Esophagus mucosa (tissue), 1 donor: Measurements from ENCODE around the gene SCN8A. TPM values are rescaled to one million over a fixed set of nuclear protein-coding genes. Genes with fewer than 3 reads are reported as not detected.
"Not testable (repeated sequence)": the region's sequence is repeated elsewhere in the genome, so short reads cannot be mapped to it uniquely, and the experiment has no call there.

ENCODE experiments used
- ATAC-seq: fragments of 200-7000 bp; cut with Tn5 transposase; one replicate; pipeline ENCODE4 v1.9.1; 2020
- total RNA-seq: library from RNA; stranded (reverse); gene quantifications from one replicate; pipeline ENCODE4 v1.2.4, GENCODE V29; 2023
- donor health status: DM: yes; HTN: yes; CAD: no.

Gene SCN8A
- total RNA-seq, result 0.68 TPM

DNA sequence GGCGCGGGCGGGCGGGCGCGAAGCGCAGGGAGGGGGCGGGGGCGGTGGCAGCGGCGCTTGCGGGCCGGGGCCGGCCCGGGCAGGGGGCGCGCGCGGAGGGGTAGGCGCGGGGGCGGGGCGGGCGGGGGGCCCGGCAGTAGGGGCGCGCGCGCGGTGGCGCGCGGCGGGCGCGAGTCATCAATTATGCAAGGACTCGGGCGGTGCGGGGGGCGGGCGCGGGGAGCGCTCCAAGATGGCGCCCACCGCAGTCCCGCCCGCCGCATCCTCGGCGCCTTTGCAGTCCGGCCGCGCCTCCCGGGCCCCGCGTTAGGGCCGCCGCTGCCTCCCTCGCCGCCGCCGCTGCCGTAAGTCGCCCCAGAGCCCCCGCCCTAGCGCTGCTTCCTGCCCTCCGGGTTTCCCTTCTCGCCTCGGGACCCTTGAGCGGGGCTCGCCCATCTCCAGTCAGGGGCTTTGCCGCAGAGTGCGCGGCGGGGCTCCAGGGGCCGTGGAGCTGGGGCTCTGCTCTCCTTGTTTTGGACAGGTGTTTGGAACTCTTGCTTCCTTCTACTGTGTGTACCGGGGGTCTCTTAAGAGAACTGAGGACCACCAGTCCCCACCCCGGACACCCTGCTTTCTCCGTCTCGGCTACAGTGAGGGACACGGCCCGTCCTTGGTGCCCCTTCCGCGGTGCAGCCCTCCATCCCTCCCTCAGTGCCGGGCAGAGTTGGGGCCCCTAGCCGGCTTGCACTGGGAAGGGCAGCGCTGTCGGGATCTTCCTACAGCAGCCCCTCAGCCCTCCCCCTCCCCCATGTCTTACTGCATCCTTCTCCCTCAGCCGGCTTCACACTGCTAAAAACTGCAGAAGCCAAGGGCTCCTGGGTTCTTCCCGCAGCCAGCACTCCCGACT is at the start of gene SCN8A:
Gene SCN8A (plus strand): TSS at position 218 of the 886 bp plus-strand sequence. CDS start 71,585 bp downstream, outside the sequence.
- peak; percentile 41 for ATAC-seq

DNA sequence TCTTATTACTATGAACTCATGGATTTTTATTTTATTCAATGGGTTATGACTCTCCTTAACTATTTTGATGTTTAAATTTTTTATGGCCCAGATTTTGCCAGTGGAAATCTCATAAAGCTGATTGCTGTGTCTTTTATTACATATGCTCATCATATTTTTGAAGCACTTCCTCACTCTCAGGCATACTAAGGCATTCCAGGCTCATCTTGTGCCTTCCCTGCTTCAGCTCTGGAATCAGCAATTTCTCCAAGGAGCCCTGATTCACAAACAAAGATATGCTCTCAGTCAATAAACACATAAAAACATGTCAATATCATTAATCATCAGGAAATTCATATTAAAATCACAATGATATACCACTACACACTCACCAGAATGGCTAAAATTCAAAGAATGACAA is 44.9 kb upstream of the SCN8A start:
- ATAC-seq, result no peak

DNA sequence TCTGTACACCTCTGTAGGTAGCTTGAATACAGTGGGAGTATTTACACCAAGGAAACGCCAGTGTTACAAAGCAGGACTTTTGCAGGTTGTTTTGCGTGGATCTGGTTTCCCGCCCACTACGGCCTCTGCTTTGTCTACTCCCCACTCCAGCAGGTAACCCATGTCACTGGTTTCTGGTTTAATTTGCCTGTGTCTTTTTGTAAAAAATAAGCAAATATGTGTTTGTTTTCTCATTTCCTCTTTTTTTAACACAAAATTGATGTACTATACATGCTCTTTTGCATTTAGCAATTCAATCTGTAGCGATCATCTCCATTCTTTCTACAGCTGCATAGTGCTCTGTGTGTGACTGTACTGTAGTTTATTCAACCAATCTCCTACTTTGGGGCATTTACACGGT is 43.4 kb upstream of the SCN8A start:
- no peak for ATAC-seq

DNA sequence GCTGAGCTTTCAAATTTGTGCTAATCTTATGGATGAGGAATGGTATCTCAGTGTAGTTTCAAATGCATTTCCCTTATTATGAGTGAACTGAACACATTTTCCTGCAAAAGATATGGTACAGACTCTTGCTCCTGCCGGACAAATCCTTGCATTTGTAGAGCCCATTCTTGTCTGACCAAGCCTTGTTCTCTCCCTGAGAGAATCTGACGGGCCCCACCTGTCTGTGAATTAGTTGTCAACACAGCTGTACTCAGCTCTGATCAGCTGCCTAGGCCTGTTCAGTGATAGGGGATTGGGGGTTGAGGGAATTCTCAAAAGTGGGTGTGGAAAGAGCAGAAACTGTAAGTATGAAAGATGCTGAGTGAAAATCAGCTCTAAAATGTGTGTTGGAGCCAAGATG is 42.8 kb upstream of the SCN8A start:
- no peak for ATAC-seq

DNA sequence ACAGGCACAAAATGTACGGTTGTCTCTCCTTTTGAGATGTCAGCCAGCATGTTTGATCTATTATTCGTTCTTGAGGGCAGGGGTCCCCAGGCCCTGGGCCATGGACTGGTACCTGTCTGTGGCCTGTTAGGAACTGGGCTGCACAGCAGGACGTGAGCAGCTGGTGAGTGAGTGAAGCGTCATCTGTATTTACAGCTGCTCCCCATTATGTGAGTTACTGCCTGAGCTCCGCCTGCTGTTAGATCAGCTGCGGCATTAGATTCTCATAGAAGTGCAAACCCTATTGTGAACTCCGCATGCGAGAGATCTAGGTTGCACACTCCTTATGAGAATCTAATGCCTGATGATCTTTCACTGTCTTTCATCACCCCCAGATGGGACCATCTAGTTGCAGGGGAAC is 41.4 kb upstream of the SCN8A start:
- ATAC-seq, result no peak

DNA sequence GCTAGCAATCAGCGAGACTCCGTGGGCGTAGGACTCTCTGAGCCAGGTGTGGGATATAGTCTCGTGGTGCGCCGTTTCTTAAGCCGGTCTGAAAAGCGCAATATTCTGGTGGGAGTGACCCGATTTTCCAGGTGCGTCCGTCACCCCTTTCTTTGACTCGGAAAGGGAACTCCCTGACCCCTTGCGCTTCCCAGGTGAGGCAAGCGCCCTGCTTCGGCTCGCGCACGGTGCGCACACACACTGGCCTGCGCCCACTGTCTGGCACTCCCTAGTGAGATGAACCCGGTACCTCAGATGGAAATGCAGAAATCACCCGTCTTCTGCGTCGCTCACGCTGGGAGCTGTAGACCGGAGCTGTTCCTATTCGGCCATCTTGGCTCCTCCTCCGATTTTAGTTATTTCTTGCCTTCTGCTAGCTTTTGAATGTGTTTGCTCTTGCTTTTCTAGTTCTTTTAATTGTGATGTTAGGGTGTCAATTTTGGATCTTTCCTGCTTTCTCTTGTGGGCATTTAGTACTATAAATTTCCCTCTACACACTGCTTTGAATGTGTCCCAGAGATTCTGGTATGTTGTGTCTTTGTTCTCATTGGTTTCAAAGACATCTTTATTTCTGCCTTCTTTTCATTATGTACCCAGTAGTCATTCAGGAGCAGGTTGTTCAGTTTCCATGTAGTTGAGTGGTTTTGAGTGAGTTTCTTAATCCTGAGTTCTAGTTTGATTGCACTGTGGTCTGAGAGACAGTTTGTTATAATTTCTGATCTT is 22.6 kb upstream of the SCN8A start:
- not testable (repeated sequence) for ATAC-seq

DNA sequence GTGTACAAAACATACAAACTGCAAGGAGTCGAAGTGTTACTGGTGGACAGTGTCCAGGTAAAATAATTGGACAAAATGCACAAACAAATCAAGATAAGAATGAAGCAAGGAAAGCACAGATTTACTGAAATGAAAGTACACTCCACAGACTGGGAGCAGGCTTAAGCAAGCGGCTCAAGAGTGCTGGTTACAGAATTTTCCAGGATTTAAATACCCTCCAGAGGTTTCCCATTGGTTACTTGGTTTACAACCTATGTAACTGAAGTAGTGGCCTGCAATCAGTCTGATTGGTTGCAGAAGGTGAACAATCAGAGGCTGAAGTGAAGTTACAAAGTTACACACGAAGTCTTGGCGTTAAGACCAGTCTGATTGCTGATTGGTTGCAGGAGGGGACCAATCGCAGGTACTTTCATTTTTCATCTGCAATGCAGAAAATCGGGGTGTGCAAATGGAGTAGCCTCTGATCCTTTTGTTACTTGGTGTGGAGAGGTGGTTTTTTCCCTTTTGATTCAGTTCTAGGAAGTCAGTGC is 11.6 kb upstream of the SCN8A start:
- ATAC-seq, result no peak

DNA sequence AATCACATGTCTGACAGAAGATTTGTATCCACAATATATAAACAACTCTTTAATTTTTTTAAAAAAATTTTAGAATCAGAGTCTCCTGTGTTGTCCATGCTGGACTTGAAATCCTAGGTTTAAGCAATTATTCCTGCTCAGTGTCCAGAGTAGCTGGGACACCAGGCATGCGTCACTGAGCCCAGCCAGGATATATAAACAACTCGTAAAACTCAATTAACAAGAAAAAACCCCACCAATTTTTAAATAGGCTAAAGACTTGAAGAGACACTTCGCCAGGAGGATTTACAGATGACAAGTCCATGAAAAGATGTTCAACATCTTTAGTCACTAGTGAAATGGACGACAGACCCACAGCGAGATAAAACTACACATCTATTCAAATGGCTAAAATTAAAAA is 2.0 kb upstream of the SCN8A start:
- ATAC-seq, result no peak

DNA sequence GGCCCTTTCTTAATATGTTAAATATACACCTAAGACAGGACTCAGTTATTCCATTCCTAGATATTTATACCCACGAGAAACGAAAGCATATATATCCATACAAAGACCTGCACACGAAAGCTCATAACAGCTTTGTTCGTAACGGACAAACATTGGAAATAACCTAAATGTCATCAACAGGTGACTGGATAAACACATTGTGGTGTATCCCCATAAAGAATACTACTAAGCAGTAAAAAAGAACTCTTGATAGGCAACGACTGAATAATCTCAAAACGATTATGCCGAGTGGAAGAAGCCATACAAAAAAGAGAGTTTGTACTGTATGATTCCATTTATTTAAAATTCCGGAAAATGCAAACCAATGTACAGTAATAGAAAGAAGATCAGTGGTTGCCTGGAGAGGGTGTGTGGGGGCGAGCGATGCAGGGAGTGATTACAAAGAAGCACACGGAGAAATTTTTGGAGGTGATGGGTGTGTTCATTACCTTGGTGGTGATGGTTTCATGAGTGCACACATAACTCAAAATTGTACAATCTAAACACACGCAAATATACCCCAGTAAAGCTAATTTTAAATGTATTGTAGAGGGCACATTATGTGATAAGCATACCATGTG is 1.4 kb upstream of the SCN8A start:
- no peak for ATAC-seq

DNA sequence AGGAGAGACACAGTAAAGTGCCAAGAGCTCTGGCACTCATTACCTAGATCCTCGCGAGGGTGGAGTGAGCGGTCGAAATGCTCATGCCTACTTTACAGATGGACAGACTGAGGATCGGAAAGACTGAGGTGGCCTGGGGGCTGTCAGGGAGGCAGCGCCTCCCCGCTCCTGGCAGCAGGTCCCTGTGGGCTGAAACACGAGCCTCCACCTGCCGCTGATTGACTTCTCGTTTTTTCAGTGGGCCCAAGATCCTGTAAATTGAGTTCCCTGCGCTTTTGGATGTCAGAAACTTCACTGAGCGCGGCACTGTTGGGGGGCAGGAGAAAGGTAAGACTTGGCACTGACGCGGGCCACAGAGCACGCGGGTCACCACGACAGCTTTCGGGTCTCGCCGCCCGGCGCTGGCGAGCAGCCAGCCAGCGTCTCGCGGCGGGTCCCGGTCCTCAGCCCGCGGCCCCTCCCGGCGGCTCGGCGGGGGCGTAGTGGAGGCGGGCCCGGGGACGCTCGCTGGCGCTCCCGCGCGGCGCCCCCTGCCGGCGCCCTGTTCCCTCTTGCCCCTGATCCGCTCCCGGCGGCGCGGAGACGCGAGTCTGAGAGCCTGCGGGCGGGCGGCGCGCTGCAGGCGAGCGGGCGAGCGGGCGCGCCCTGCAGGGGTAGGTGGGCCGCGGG is 552 bp upstream of the SCN8A start:
- peak; percentile 64 for ATAC-seq

DNA sequence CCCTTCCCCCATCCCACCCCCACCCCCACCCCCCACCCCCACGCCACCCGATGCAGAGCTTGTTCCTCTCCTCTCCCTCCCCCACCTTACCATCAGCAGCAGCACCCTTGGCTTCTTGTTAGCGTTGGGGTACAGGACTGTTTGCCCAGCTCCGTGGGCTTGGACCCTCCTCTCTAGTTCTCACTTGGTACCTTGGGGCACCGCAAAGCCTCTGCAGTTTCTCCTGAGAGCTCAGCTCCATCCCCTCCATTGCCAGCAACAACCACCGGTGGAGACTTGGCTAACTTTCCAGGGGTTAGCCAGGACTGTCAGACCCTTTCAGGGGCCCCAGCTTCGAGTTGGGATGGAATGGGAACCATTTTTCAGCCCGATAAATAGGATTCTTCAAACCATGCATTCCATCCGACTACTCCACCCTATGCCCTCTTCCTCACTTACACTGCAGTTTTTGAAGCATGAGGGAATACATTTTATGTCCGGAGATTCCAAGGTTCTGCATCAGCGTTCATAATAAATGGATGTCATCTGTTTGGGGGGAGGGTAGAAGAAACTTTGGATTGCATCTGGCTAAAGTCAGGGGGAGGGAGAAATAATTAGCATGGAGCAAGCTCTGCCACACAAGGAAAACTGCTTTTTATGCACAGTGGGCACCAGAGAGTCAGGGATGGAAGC is 1.1 kb downstream of the SCN8A start:
- no peak for ATAC-seq

DNA sequence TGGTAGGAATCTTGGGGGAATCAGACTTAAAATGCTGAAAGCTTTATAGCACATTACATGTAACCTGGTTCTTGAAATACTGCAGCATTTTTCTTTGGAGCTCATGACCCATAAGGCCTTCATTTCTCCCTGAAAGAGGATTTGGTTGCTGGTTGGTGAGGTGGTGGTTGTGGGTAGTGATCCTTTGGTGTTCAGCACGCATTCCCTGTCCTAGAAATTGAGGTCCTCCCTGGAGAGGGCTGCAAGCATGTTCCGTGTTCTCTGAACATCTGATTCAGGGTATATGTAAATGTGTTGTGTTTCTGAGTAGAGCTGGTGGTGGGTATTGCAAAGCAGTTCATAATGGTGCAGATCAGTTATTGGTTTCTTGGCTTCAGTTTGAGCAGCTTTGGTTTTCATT is 2.0 kb downstream of the SCN8A start:
- ATAC-seq, result no peak

DNA sequence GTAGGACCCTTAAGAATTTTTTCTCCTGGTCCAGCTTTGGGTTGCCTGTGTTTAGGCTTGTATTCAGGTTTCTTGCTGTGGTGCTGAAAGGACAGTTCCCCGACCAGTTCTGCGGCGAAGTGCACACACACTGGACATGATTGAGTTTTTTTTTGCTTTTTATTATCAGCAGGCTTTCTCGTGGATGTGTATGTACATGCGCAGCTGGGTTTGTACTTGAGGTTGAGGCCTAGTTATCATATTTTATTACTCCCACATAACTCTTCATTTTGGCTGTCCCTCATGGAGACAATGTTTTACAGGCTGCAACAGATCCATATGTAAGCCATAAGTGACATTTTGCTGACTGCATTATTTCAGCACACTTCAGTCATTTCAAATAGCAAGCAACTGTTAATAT is 2.5 kb downstream of the SCN8A start:
- no peak for ATAC-seq

DNA sequence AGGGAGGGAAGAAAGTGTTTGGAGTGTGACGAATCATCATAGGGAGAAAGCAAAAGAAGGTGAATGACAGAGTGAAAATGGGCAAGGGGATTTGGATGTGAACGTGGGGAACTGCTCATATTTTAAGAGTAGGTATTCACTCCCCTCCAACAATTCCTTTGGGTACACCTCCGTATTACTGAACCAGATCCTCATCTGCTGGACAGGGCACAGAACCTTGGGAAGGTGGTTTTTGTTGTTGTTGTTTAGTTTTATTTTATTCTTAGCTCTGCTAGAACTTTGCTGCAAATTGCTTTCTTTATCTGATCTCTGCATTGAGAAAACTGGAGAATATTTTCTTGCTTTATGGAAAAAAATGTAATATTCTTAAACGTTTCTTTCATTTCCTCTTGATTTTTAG is 7.1 kb downstream of the SCN8A start:
- ATAC-seq, result no peak

DNA sequence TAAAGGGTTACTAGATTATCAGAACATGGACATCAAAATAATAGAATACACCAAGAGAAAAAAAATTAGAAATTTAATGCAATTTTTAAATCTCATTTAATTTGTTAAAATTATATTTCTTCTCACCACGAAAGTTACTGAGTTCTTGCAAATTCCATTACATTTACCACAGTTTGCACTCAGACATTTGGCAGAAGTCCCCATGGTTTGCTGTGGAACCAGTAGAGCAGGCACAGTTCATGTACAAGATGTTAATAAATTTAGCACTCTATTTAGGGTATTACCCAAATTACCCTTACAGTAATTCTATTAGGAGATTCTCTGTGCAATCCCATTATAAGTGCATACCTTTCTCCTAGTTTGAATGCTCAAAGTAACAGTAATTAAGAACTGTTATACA is 9.7 kb downstream of the SCN8A start:
- no peak for ATAC-seq

DNA sequence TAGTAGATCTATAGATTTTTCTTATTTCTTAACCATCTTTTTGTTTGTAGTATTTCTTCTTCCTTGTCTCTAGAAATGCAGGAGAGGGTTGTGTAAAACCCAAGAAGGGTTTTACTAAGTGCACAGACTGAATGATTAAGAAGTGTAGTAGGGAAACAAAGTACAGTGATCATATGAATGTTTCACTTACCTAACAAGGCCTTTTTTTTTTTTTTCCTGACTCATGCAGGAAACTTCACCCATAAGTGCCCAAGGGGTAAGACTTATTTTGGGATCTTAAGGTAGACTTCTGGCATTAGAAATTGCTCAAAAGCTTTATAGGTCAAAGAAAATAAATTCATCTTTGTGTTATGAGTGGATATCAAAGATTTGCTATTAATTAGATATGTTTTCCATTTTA is 10.2 kb downstream of the SCN8A start:
- ATAC-seq, result no peak

DNA sequence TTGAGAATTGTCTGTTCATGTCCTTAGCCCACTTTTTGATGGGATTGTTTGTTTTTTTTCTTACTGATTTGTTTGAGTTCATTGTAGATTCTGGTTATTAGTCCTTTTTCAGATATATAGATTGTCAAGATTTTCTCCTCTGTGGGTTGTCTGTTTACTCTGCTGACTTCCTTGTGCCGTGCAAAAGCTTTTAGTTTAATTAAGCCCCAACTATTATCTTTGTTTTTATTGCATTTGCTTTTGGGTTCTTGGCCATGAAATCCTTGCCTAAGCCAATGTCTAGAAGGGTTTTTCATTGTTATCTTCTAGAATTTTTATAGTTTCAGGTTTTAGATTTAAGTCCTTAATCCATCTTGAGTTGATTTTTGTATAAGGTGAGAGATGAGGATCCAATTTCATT is 14.9 kb downstream of the SCN8A start:
- not testable (repeated sequence) for ATAC-seq

DNA sequence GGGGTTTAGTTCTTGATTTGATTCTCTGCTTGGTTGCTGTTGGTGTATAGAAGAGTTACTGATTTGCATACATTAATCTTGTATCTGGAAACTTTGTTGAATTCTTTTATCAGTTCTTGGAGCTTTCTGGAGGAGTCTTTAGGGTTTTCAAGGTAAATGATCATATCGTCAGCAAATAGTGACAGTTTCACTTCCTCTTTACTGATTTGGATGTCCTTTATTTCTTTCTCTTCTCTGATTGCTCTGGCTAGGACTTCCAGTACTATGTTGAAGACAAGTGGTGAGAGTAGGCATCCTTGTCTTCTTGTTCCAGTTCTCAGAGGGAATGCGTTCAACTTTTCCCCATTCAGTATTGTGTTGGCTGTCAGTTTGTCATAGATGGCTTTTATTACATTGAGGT is 16.2 kb downstream of the SCN8A start:
- ATAC-seq, result not testable (repeated sequence)

DNA sequence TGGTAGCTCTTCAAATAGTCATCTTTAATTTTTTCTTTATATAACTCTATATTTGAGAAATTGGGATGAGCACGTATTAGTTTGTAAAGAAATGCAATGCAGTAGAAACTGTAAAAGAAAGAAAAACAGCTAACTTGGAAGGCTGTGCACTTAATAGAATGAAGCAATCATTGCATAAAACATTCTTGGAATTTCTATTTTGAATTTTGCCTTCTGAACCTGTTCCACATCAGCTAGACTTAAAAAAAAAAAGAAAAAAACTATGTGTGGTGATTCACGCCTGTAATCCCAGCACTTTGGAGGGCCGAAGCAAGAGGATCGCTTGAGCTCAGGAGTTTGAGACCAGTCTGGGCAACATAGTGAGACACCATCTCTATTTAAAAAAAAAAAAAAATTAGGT is 29.4 kb downstream of the SCN8A start:
- no peak for ATAC-seq

DNA sequence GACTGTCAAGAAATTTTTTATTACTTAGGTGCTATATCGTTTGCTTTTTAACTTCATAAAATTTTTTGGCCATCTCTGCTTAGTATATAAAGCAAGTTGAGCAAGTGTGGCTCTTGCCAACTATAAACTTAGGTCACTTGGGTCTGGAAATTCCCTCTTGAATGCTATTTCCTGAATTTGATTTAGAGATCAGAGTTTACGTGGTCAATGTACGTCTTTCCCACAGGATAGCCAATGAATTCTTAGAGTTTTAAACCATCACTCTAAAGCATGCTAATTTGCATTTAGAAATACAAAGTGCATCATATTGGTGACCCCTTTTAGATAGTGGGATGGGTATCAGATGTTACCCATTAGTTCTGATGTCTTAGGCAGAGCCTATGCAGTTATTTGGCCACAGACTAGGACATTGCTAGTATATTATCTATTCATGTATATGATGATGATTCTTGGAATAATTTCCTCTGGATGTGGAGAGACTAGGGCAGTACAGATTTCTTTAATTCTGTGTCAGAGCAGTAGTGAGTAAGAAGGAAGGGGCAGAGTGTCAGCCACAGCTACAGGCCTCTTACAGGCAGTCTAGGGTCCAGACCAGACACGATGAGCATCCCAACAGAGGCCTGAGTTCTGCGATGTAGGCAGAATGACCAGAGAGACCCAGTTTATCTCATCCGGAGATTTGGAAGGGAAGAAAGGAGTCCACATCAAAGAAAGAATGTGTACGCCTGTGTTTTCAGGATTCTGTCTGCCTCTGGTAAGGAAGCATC is 30.3 kb downstream of the SCN8A start:
- ATAC-seq, result no peak

DNA sequence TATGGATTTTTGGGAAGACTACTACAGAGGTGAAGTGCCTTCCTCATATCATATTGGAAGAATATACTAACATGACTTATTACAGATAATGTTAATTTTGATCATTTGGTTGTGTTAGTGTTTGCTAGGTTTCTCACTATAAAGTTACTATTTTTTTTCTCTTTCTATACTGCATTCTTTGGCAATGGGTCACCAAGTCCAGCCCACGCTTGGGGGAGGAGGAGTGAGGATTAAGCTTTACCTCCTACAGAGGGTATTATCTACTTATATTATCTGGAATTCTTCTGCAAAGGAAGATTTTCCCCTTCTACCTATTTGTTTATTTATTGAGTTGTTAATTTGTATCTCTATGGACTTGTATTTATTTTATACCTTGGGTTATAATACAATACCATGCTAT is 31.5 kb downstream of the SCN8A start:
- ATAC-seq, result no peak
